Measurements from ENCODE around the gene EPHA7. TPM values are rescaled to one million over a fixed set of nuclear protein-coding genes. Genes with fewer than 3 reads are reported as not detected.

EPHA7 gene
- total RNA-seq, 1 experiment from 2014 or later, result 0.17 TPM

DNA sequence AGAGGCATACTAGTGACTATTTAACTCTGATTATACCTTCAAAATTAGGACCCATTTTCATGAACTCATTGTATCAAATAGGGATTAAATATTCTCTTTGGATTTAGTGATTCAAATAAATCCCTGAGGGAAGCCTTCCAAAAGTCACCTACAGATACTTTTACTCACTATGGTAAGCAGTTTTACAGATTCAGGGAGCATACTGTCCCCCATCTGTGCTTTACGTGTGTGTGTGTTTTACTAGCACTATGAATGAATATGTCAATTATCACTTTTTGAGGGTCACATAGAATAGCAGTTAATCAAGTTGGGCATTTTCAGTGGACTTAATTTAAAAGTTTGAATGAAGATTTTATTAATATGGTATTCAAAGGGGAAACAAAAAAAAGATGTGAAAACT, 96.7 kb downstream of the EPHA7 start:
- Mint-ChIP-seq H3K9me3 (ENCODE audit: low read depth, unreplicated experiment) (peaks cover 6% of the 10 kb centered on the region), H3K4me1 (ENCODE audit: low read depth, unreplicated experiment) (no peaks in the 10 kb centered on the region), H3K36me3 (ENCODE audit: insufficient read depth, unreplicated experiment) (no peaks in the 10 kb centered on the region), H3K27ac (ENCODE audit: unreplicated experiment) (no peak overlapping the region), H3K27me3 (ENCODE audit: unreplicated experiment) (no peaks in the 10 kb centered on the region), H3K4me3 (ENCODE audit: low read depth, unreplicated experiment) (no peak overlapping the region)
- intact Hi-C loops (cut with micrococcal nuclease; ENCODE audit: unreplicated experiment), result no loop called here
- no peak for TF ChIP-seq CTCF (IDR thresholded peaks at IDR 0.05; ENCODE audit: unreplicated experiment)
- CTCF ChIA-PET, result no interaction called here
- no peak for DNase-seq
- no TSS peak for BruUV-seq (replicated peaks)

- H3K36me3 Mint-ChIP-seq (ENCODE audit: insufficient read depth, unreplicated experiment), result no peaks in the 10 kb centered on the region
- H3K27ac Mint-ChIP-seq (ENCODE audit: unreplicated experiment), result no peak overlapping the region
- DNase-seq, result no peak
- H3K4me1 Mint-ChIP-seq (ENCODE audit: low read depth, unreplicated experiment), result no peaks in the 10 kb centered on the region
- intact Hi-C loops (cut with micrococcal nuclease; ENCODE audit: unreplicated experiment), result no loop called here
- H3K27me3 Mint-ChIP-seq (ENCODE audit: unreplicated experiment), result no peaks in the 10 kb centered on the region
- no peak overlapping the region for H3K4me3 Mint-ChIP-seq (ENCODE audit: low read depth, unreplicated experiment)
- peaks cover 6% of the 10 kb centered on the region for H3K9me3 Mint-ChIP-seq (ENCODE audit: low read depth, unreplicated experiment)
- no TSS peak for BruUV-seq (replicated peaks)
- no peak for TF ChIP-seq CTCF (IDR thresholded peaks at IDR 0.05; ENCODE audit: unreplicated experiment)
- CTCF ChIA-PET, result no interaction called here
Observed at GRCh38 chr6:93319304-93319703, 100.1 kb downstream of the EPHA7 start.

DNA sequence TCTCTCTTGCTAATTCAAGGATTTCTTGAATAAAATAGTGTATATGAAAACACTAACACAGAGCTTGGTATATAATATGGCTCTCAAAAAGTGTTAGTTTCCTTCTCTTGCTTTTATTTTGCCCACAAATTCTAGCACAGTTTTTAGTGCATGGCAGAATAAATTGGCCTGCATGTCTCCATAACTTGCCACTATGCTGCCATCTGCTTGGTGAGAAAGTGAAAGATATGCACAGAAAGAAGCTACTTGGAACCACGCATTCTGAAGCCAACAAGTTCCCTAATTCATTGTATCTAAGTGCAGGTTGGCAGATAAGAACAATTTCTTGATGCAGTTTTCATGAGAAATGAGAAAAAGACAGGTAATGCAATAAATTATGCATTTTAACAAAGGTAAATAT, 101.2 kb downstream of the EPHA7 start:
- H3K27ac Mint-ChIP-seq (ENCODE audit: unreplicated experiment), result no peak overlapping the region
- no peak overlapping the region for H3K4me3 Mint-ChIP-seq (ENCODE audit: low read depth, unreplicated experiment)
- H3K36me3 Mint-ChIP-seq (ENCODE audit: insufficient read depth, unreplicated experiment), result no peaks in the 10 kb centered on the region
- H3K4me1 Mint-ChIP-seq (ENCODE audit: low read depth, unreplicated experiment), result no peaks in the 10 kb centered on the region
- intact Hi-C loops (cut with micrococcal nuclease; ENCODE audit: unreplicated experiment), result no loop called here
- no peak for DNase-seq
- CTCF ChIA-PET, result no interaction called here
- no TSS peak for BruUV-seq (replicated peaks)
- no peak for TF ChIP-seq CTCF (IDR thresholded peaks at IDR 0.05; ENCODE audit: unreplicated experiment)
- H3K9me3 Mint-ChIP-seq (ENCODE audit: low read depth, unreplicated experiment), result peaks cover 8% of the 10 kb centered on the region
- H3K27me3 Mint-ChIP-seq (ENCODE audit: unreplicated experiment), result no peaks in the 10 kb centered on the region

GRCh38 chr6:93317592-93317991, 101.8 kb downstream of the EPHA7 start:
- peaks cover 8% of the 10 kb centered on the region for H3K9me3 Mint-ChIP-seq (ENCODE audit: low read depth, unreplicated experiment)
- intact Hi-C loops (cut with micrococcal nuclease; ENCODE audit: unreplicated experiment), result no loop called here
- H3K27me3 Mint-ChIP-seq (ENCODE audit: unreplicated experiment), result no peaks in the 10 kb centered on the region
- no peak overlapping the region for H3K27ac Mint-ChIP-seq (ENCODE audit: unreplicated experiment)
- no TSS peak for BruUV-seq (replicated peaks)
- DNase-seq, result no peak
- no peak overlapping the region for H3K4me3 Mint-ChIP-seq (ENCODE audit: low read depth, unreplicated experiment)
- no peak for TF ChIP-seq CTCF (IDR thresholded peaks at IDR 0.05; ENCODE audit: unreplicated experiment)
- H3K36me3 Mint-ChIP-seq (ENCODE audit: insufficient read depth, unreplicated experiment), result no peaks in the 10 kb centered on the region
- CTCF ChIA-PET, result no interaction called here
- no peaks in the 10 kb centered on the region for H3K4me1 Mint-ChIP-seq (ENCODE audit: low read depth, unreplicated experiment)
